SIG-M5 (cell line): ENCODE results near the gene SYNPO.

ENCODE experiments used
- DNase-seq: peaks from one replicate; lab custom pipeline; 2025; lab: John Stamatoyannopoulos, UW

Gene SYNPO

GRCh38 chr5:150608991-150609390 is 31.5 kb upstream of the SYNPO start:
- DNase-seq, result no peak

DNA sequence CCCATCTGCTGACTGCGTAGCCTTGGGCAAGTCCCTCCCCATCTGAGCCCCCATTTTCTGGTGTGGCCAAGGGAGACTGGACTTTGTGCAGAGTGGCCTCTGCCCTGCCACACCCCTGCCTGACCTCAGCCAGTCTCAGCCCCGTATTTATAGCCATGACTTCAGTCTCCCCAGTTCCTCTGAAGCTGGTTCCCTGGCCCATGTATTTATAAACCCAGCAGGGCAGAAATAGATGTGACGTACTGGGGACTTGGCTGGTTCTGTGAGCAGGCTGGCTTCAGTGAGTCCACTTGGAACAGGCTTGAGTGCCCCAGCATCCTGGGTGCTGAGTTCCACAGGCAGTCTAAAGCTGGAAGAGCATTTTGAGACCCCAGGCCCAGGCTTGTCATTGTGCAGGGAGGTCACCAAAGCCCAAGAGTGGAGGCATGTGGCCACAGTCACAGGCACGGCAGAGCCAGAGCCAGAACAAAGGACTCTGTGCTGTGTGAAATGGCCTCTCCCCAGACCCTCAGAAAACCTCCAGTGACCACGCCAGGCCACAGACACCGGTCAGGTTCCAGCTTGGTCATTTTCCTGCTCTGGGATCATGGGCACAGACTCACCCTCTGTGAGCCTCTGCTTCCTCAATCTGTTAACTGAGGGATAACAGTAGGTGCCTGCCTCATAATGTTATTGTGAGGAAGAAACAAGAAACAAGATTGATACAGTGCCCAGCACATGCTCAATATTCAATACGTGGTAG is 30.4 kb upstream of the SYNPO start:
- DNase-seq, result no peak

- no peak for DNase-seq
These were observed 29.4 kb upstream of the SYNPO start for GRCh38 chr5:150611026-150611425.

DNA sequence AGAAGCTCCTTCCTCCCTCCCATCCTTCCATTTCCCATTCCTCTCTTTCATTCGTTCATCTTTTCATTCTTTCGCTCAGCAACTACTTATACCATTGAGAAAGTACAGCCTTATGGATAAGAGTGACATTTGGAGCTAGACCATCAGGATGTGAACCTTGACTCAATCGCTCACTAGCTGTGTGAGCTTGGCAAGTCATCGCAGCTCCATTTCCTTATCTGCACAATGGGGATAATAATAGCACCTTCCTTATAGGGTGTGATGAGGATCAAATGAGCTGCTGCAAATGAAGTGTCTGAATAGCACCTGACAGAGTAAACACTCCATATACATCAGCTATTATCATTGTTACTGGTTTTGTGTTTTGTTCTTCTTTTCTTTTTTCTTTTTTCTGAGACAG is 28.1 kb upstream of the SYNPO start:
- DNase-seq, result no peak

DNA sequence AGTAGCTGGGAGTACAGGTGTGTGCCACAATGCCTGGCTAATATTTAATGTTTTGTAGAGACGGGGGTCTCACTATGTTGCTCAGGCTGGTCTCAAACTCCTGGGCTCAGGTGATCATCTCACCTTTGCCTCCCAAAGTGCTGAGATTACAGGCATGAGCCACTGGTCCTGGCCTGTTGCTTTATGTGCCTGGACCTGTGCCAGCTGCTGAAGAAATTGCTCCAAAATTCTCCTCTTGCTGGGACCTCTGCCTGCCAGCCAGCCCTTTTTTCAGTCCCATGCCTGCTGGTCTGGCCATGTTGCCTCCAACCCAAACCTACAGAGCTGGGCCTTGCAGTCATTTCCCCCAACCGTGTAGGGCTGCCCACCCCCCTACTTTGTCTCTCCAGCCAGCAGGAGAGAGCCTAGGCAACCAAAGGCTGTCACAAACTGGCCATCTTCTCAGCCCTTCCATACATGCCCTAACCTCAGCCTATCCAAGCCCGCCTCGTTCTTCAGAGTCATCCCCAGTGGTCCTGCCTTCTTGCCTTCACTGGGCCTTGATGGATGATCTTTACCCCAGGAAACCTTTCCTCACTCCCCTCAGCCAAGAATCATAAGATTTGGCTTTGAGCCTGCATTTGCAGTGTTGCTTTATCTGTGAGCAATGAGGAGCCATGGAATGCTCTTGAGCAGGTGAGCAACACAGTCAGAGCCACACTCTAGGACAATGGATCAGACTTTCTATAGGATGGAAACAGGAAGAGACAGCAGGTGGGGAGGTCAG is 27.4 kb upstream of the SYNPO start:
- no peak for DNase-seq

GRCh38 chr5:150613991-150614660 is 26.3 kb upstream of the SYNPO start:
- DNase-seq, result no peak

GRCh38 chr5:150614661-150615060 is 25.8 kb upstream of the SYNPO start:
- no peak for DNase-seq

GRCh38 chr5:150615141-150615699 is 25.2 kb upstream of the SYNPO start:
- no peak for DNase-seq

DNA sequence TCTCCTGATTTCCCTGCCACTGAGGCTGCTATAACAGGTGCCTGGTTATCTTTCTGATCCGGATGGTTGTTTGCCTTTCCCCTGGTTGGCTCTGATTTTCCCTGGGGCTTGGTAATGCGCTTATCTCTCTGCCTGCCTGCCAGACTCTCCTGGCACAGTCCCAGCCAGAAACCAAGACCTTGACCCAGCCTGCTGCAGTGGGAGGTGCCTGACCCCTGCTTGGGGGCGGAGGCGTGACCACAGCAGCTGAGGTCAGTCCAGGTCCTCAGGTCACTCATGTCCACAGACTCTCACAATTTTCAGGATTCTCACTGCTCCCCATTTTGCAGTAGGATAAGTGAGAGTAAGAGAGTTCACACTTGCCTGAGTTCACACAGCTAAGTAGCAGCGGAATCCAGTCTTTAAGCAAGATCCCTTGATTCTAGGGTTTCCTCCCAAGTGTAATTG is 24.4 kb upstream of the SYNPO start:
- no peak for DNase-seq

DNA sequence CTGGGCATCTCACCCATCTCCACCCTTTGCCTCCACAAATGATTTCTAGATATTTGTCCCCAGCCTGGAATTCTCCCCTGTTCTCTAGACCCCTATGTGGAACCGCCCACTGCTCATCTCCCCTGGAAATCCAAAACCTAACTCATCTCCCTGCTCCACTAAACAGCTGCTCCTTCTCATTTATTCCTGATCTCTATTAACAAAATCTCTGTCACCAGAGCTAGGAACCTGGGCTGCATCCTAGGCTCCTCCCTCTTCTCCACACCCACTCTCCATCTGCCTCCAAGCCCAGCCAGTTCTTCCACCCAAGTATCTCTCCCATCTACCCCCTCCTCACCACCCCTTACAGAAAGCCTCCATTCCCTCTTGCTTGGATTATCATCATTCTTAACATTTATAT is 24.0 kb upstream of the SYNPO start:
- DNase-seq, result no peak

DNA sequence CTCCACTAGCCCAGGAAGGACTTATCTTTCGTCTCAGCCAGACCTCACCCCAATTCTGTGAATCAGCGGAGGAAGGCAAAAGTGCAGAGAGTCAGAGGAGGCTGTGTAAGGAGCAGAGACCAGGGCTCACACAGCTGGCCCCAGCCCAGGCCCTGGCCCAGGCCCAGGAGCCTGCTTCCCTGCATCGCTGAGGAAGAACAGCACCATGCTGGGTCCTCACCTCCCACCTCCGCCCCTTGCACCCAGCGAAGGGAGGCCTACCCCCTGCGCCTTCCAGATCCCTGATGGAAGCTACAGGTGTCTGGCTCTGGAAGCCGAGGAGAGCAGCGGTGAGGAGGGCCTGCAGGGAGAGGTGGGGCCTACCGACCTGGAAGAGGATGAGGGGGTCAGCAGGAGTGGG is 22.3 kb upstream of the SYNPO start:
- no peak for DNase-seq

DNA sequence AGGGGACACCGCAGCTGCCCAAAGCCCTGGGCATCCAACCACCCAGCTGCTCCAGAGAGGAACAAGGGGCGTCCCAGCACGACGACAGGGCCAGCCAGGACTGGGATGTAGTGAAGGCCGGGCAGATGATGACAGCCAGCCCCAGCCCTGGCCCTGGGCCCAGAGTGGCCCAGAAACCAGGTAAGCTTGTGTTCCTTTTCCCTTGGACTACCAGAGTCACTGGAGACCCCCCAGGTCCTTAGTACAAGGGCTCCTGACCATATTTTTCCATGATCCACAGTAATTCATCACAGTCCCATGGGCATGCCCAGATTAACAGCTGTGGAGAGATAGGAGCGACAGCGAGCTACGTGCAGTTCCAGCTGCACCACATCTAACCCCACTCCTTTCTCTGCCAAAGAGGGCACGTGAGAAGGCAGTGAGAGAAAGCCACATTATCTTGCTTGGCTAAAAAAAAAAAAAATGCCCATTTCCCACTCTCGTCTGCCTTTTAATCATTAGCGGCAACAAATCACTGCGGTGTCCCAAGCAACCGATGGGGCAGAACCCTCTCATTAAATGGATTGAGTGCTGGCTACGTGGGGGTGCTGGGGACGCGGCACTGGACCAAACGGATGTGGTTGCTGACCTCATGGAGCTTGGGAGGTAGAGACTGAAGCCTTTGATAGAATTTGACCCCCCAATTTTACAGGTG is 21.7 kb upstream of the SYNPO start:
- no peak for DNase-seq

DNA sequence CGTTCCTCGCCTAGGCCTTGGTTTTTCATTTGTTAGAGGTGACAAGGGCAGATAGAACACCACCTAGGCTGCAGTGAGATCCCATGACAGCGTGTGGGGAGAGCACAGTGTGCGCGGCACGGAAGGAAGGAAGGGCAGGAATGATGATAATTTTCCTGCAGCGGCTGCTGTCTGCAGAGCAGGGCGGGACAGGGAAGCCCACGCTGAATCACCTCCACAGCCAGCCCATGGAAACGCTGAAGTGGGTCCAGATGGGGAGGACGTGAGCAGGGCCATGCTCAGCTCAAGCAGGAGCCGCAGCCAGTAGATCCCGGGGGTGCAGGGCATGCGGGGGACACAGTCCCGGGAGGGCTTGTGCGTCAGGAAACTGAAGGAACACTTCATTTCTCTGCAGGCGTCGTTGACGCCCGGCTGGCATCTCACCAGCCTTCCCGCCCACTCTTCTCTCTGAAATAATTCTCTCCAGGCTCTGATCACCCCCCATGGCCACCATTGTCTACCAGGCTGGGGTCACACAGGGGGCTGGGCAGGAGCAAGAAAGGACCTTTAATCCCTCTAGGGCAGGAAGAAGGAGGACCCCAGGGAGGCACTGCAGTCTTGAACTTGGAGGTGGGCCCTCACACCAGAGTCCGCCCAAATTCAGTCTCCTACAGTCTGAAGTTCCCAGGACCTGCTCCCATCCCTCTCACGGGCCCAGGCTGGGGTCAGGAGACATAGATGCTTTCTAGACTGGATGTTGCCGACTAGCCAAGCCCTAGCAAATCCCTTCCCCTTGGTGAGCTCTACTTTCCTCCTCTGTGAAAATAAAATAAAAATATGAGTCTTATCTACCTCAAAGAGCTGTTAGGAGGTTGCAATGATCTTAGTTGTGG is 20.9 kb upstream of the SYNPO start:
- no peak for DNase-seq

GRCh38 chr5:150621301-150621700 is 19.2 kb upstream of the SYNPO start:
- DNase-seq, result no peak

DNA sequence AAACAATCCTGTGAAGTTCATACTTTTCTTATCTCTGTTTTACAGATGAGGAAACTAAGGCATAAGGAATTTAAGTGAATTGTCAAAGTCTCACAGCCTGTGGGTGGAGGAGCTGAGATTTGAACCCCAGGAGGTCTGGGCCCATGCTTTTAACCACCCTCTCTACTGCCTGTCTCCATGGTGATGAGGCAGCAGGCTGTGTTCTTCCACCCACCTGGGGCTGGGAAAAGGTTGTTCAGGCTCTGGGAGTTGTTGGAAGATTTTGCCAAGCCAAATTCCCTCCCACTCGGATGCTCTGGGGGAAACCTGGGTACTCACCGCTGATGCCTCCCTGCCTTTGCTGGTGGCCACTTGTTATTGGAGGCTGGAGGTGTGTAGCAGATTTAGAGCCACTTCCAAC is 18.3 kb upstream of the SYNPO start:
- no peak for DNase-seq

GRCh38 chr5:150623152-150623877 is 17.1 kb upstream of the SYNPO start:
- DNase-seq, result no peak

- no peak for DNase-seq
These were observed 16.6 kb upstream of the SYNPO start for GRCh38 chr5:150623878-150624216.

- no peak for DNase-seq
These were observed 15.9 kb upstream of the SYNPO start for GRCh38 chr5:150624334-150625163.

GRCh38 chr5:150625164-150625535 is 15.3 kb upstream of the SYNPO start:
- no peak for DNase-seq
